ENCODE measurements around the gene FERMT1. TPM values are rescaled to one million over a fixed set of nuclear protein-coding genes. Genes with fewer than 3 reads are reported as not detected.

FERMT1 gene
- total RNA-seq, 1 donor from 2014 or later = 0.23 TPM

DNA sequence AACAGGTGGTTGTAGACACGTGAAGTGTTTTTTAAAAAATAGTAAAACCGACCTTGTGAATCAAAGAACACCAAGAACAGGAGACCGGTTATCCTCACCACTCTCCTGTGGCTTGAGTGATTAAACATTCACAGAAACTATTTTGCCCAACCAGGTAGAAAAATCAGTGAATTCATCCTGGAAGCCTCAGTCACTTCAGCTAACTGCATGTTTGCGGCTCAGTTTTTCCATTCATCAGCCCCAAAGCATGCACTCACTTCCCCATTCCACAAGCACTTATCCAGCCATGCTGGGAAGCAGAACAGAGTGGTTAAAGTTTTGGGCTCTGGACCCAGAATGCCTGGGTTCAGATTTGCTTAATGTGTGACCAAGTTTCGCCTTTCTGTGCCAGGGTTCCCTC lies 71.3 kb downstream of the FERMT1 start:
- Mint-ChIP-seq H3K4me1 (peaks cover 5% of the 10 kb centered on the region), H3K36me3 (ENCODE audit: low read depth) (peaks cover 3% of the 10 kb centered on the region), H3K27me3 (ENCODE audit: low read depth) (peaks cover 61% of the 10 kb centered on the region), H3K9me3 (no peaks in the 10 kb centered on the region), H3K27ac (ENCODE audit: unreplicated experiment) (no peak overlapping the region), H3K4me3 (peak overlapping the region; percentile 67)
- TF ChIP-seq, protein P1, sequence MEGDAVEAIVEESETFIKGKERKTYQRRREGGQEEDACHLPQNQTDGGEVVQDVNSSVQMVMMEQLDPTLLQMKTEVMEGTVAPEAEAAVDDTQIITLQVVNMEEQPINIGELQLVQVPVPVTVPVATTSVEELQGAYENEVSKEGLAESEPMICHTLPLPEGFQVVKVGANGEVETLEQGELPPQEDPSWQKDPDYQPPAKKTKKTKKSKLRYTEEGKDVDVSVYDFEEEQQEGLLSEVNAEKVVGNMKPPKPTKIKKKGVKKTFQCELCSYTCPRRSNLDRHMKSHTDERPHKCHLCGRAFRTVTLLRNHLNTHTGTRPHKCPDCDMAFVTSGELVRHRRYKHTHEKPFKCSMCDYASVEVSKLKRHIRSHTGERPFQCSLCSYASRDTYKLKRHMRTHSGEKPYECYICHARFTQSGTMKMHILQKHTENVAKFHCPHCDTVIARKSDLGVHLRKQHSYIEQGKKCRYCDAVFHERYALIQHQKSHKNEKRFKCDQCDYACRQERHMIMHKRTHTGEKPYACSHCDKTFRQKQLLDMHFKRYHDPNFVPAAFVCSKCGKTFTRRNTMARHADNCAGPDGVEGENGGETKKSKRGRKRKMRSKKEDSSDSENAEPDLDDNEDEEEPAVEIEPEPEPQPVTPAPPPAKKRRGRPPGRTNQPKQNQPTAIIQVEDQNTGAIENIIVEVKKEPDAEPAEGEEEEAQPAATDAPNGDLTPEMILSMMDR (conservative IDR thresholded peaks at IDR 0.05) = no peak
- no peak for DNase-seq (ENCODE audit: low read depth, low spot score)

DNA sequence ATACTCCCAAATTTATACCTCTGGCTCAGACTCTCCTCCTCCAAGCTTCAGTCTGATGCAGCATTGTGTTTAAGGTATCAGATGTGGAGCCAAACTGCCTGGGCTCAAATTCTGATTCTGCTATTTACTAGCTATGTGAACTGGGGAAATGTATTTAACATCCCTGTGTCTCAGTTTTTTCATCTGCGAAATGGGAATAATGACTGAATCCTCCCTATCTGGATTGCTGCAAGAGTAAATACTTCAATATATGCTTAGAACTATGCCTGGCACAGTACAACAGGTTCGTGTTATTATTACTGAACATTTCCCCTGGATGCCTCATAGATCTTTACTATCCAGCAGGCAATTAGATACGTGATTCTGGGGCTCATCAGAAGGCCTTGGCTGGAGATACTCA lies 74.4 kb downstream of the FERMT1 start:
- no peak for DNase-seq (ENCODE audit: low read depth, low spot score)
- Mint-ChIP-seq H3K36me3 (ENCODE audit: low read depth) (peaks cover 3% of the 10 kb centered on the region), H3K27me3 (ENCODE audit: low read depth) (peaks cover 44% of the 10 kb centered on the region), H3K4me3 (peak overlapping the region; percentile 10), H3K27ac (ENCODE audit: unreplicated experiment) (no peak overlapping the region), H3K9me3 (no peaks in the 10 kb centered on the region), H3K4me1 (peaks cover 5% of the 10 kb centered on the region)
- TF ChIP-seq, protein P1 (conservative IDR thresholded peaks at IDR 0.05) = no peak

DNA sequence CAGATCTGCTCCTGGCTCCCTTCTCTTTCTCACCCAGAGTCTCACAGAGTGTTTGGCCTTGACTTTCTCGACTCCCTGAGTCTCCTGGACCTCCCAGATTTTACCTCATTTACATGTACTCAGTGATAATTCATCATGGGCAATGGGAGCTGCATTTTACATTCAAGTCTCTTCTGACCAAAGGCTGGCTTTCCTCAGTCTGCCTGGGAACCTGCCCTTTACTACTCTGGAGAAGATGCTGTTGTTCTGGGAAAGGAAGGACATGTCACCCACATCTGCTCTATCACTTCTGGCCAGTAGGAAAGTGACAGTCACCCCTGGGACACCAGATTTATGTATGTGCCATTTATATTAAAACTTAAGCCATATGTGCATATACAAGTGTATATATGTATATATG lies 76.4 kb downstream of the FERMT1 start:
- Mint-ChIP-seq H3K4me1 (no peaks in the 10 kb centered on the region), H3K4me3 (no peak overlapping the region), H3K27ac (ENCODE audit: unreplicated experiment) (no peak overlapping the region), H3K27me3 (ENCODE audit: low read depth) (peaks cover 27% of the 10 kb centered on the region), H3K36me3 (ENCODE audit: low read depth) (peaks cover 6% of the 10 kb centered on the region), H3K9me3 (no peaks in the 10 kb centered on the region)
- TF ChIP-seq, protein P1 (conservative IDR thresholded peaks at IDR 0.05) = no peak
- no peak for DNase-seq (ENCODE audit: low read depth, low spot score)

DNA sequence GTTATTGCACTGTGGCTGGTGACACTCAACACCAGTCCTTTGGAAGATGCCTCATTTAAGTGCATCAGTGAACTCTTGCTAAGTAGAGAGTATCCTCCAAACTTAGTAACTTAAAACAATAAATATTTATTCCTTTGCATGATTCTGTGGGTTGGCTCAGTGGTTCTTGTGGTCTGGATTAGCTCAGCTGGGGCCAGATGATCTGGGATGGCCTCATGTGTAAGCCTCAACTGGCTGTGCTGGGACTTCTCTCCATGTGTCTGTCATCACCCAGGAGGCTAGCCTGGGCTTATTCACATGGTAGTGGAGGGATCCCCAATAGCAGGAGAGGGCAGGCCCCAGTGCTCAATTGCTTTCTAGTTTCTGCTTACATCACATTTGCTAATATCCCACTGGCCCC lies 77.3 kb downstream of the FERMT1 start:
- Mint-ChIP-seq H3K4me1 (no peaks in the 10 kb centered on the region), H3K27me3 (ENCODE audit: low read depth) (peaks cover 18% of the 10 kb centered on the region), H3K27ac (ENCODE audit: unreplicated experiment) (no peak overlapping the region), H3K36me3 (ENCODE audit: low read depth) (peaks cover 9% of the 10 kb centered on the region), H3K9me3 (no peaks in the 10 kb centered on the region), H3K4me3 (no peak overlapping the region)
- DNase-seq (ENCODE audit: low read depth, low spot score) = no peak
- TF ChIP-seq, protein P1 (conservative IDR thresholded peaks at IDR 0.05) = no peak

DNA sequence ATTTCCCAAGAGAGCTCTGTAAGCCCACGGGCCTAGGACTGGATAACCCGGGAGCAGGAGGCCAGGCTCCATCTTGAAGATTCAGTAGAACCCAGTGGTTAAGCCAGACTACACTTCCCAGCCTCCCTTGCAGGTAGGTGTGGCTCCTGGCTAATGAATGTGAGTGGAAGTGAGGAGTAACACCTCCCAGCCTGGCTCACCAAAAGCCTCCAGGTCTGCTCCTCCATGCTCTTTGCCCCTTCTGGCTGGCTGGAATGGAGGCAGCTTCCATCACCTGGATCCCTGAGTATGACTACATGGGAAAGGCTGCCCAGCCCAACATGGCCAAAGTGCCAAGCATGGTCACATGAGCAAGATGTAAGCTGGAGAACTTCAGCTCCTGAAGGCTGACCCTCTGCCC lies 78.7 kb downstream of the FERMT1 start:
- TF ChIP-seq, protein P1 (conservative IDR thresholded peaks at IDR 0.05) = no peak
- Mint-ChIP-seq H3K4me3 (no peak overlapping the region), H3K4me1 (no peaks in the 10 kb centered on the region), H3K9me3 (no peaks in the 10 kb centered on the region), H3K36me3 (ENCODE audit: low read depth) (peaks cover 11% of the 10 kb centered on the region), H3K27ac (ENCODE audit: unreplicated experiment) (no peak overlapping the region), H3K27me3 (ENCODE audit: low read depth) (peaks cover 6% of the 10 kb centered on the region)
- DNase-seq (ENCODE audit: low read depth, low spot score) = no peak

DNA sequence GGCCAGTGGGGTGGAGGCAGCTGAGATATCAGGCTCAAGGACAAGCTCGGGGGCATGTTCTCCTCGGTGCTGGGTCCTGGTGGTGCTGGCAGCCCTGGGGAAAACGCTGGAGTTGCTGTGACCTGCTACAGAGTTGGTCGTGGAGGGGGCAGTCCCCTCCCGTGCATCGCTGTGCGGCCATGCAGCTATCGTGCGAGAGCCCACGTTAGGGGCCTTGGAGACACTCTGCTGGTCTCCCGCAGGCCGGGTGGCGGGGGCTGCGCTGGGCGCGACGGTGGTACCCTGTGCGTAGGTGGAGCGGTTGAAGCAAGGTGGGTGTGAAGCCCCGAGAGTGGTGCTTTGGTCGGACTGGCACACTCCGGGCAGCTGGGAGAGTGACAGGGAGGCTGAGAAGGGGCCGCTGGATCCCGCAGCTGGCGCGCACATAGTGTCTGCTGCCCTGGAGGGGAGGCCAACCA lies 81.0 kb downstream of the FERMT1 start:
- peaks cover 11% of the 10 kb centered on the region for H3K36me3 Mint-ChIP-seq (ENCODE audit: low read depth)
- H3K9me3 Mint-ChIP-seq = no peaks in the 10 kb centered on the region
- DNase-seq (ENCODE audit: low read depth, low spot score) = no peak
- no peaks in the 10 kb centered on the region for H3K27me3 Mint-ChIP-seq (ENCODE audit: low read depth)
- no peak overlapping the region for H3K4me3 Mint-ChIP-seq
- H3K27ac Mint-ChIP-seq (ENCODE audit: unreplicated experiment) = no peak overlapping the region
- TF ChIP-seq, protein P1 (conservative IDR thresholded peaks at IDR 0.05) = no peak
- no peaks in the 10 kb centered on the region for H3K4me1 Mint-ChIP-seq
